Stimulated activated CD4-positive, alpha-beta T cell treated with anti-CD3 and anti-CD28 coated beads, TNF-alpha, amount 100 ng/mL, for 48 hours (primary cell): ENCODE data around the gene TLR3.
"Not testable (repeated sequence)": the region's sequence is repeated elsewhere in the genome, so short reads cannot be mapped to it uniquely, and the experiment has no call there.

Experiments
- DNase-seq, 3 donors: peaks; one replicate each; pipeline ENCODE4 v3.0.0-alpha.2; 2020; ENCODE audit warnings: low read depth in 3 of 3

TLR3 gene

GRCh38 chr4:186047501-186047900 is 21.5 kb upstream of the TLR3 start:
- DNase-seq: not testable (repeated sequence)

- not testable (repeated sequence) for DNase-seq
These were observed 18.8 kb upstream of the TLR3 start for GRCh38 chr4:186050135-186050534.

- DNase-seq: no peak
These were observed 17.9 kb upstream of the TLR3 start for GRCh38 chr4:186051096-186051495.

- no peak for DNase-seq
These were observed 10.5 kb upstream of the TLR3 start for GRCh38 chr4:186058253-186058979.

GRCh38 chr4:186058980-186059316 is 10.0 kb upstream of the TLR3 start:
- no peak for DNase-seq

- DNase-seq: no peak
These were observed 7.0 kb upstream of the TLR3 start for GRCh38 chr4:186061921-186062320.

GRCh38 chr4:186067757-186068385 is 1.1 kb upstream of the TLR3 start:
- DNase-seq: peak in 2 of 3 donors; percentile 2 to 8

GRCh38 chr4:186069729-186070128 is 773 bp downstream of the TLR3 start:
- DNase-seq: no peak

GRCh38 chr4:186072516-186072915 is 3.6 kb downstream of the TLR3 start:
- DNase-seq: no peak

- no peak for DNase-seq
These were observed 5.2 kb downstream of the TLR3 start for GRCh38 chr4:186074189-186074588.

- DNase-seq: no peak
These were observed 10.2 kb downstream of the TLR3 start for GRCh38 chr4:186078981-186079638.

GRCh38 chr4:186079694-186080093 is 10.7 kb downstream of the TLR3 start:
- no peak for DNase-seq

GRCh38 chr4:186081202-186081807 is 12.3 kb downstream of the TLR3 start:
- no peak for DNase-seq

- no peak for DNase-seq
These were observed 13.3 kb downstream of the TLR3 start for GRCh38 chr4:186082221-186082620.

GRCh38 chr4:186088523-186088922 is 19.6 kb downstream of the TLR3 start:
- DNase-seq: no peak

GRCh38 chr4:186092296-186092695 is 23.3 kb downstream of the TLR3 start:
- DNase-seq: no peak

- DNase-seq: no peak
These were observed 26.4 kb downstream of the TLR3 start for GRCh38 chr4:186095406-186095805.

GRCh38 chr4:186096681-186097165 is 27.8 kb downstream of the TLR3 start:
- no peak for DNase-seq

- no peak for DNase-seq
These were observed 28.4 kb downstream of the TLR3 start for GRCh38 chr4:186097386-186097785.

- DNase-seq: no peak
These were observed 34.0 kb downstream of the TLR3 start for GRCh38 chr4:186102931-186103330.

GRCh38 chr4:186104114-186104889 is 35.3 kb downstream of the TLR3 start, which contains the start of gene FAM149A:
TSS of gene FAM149A (plus strand) at chr4:186104704.
- peak; percentile 9 to 23 (median 10) for DNase-seq
